Midbrain (tissue), 1 donor: ENCODE measurements around the gene PRODH2.

Experiments used
- DNase-seq: peaks from one replicate; lab custom pipeline; 2025; lab: John Stamatoyannopoulos, UW

PRODH2 gene

DNA sequence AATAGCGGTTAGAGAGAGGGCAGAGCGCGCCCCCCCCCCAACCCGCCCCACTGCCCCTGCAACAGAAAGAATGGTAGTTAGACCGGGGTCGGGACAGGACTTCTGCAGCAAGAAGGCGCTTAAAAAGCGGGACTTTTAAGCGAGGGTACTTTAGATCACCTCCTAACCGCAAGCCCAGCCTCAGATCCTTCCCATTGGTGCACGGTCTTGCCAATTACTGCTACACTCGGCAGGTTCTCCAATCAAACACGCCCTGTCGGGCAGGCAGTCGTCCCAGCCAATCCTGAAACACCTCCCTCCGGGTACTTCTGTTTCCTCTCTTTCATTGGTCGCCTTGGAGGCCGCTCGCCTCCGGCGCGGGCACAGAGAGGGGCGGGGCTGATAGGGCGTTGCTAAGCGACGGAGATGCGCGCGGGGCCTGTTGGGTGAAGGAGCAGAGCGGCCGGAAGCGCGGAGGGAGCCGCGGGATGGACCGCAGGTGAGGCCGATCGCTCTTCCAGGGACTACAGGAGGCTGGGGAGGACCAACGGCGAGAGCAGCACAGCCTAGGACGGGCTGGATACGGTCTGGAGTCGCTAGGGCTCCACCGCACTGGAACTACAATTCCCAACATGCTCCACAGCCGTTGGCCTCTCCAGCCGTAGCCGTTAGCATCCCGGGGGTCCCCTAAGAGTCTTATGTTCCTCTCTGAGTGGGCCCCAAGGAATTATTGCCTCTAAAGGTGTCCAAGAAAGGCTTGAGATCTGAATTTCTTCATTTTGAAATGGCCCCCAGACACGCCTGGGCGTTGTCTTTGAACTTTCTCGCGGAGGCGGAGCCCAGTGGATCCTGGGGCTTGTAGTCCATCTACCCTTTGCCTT lies 54.7 kb downstream of the PRODH2 start, which contains the start of gene PROSER3:
Gene PROSER3, plus strand, starts transcription at position 428 of the 860 bp plus-strand sequence. Its CDS starts 40 bp downstream, at position 468.
- DNase-seq, result peak; percentile 99

DNA sequence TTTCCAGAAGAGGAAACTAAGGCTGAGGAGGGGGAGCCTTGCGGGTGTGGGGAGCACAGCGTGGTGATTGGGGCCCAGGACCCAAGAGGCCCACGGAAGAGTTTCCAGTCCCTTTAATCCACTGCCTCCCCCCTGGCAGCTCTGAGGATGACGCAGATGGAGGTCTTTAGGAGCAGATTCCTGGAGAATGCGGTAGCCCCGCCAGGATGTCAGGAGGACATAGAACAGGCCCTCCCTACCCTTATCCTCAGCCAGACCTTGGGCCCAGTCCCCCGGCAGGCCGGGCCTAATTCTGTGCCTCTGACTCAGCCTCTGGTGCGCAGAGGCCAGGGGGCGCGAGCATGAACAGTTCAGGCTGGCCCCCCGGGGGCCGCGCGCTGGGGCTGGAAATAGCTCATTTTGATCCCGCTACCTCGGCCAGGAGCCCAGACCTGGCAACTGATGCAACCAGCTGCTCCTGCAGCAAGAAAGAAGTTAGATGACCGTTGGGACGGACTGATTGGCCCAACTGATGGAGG lies 55.4 kb downstream of the PRODH2 start:
- DNase-seq, result peak; percentile 42

DNA sequence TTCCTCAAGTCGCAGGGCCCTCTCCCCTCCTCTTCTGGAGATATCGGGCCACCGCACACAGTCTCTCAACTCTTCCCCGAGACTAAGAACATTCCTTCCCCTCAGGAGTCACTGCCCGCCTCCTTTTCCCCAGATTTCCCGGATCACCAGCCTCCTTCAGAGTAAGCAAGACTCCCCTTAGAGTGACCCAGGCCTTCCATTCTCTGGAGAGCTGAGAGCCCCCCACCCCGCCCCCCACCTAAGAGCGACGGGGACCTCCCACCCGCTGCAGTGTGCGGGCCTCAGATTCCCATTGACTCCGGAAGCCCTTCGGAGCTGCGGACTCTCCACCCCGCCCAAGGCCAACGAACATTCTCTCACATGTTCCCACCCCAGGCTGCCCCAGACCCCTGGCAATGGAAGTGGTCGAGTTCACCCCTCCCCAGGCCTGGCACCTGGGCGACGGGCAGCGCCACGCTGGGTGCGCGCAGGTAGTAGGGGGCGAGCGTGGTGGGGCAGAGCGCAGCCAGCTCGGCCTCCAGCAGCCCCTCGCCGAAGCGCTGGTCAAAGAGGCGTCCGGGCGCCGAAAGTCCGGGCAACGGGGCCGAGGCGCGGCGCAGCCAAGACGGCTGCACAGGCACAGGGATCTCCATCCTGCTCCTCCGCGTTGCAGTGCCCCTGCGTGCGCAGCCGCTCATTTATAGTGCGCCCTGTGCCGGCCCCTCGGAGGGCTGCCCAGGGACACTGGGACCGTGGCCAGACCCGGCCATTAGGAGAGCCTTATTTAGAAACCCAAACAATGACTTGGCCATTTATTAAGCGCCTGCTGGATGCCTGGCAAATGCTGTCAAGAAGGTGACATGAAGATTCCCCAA lies 56.0 kb downstream of the PRODH2 start, which contains the start of gene HSPB6:
Gene HSPB6, minus strand, starts transcription at position 653 of the 854 bp plus-strand sequence. Its CDS starts 21 bp downstream, at position 632.
- peak; percentile 42 for DNase-seq

DNA sequence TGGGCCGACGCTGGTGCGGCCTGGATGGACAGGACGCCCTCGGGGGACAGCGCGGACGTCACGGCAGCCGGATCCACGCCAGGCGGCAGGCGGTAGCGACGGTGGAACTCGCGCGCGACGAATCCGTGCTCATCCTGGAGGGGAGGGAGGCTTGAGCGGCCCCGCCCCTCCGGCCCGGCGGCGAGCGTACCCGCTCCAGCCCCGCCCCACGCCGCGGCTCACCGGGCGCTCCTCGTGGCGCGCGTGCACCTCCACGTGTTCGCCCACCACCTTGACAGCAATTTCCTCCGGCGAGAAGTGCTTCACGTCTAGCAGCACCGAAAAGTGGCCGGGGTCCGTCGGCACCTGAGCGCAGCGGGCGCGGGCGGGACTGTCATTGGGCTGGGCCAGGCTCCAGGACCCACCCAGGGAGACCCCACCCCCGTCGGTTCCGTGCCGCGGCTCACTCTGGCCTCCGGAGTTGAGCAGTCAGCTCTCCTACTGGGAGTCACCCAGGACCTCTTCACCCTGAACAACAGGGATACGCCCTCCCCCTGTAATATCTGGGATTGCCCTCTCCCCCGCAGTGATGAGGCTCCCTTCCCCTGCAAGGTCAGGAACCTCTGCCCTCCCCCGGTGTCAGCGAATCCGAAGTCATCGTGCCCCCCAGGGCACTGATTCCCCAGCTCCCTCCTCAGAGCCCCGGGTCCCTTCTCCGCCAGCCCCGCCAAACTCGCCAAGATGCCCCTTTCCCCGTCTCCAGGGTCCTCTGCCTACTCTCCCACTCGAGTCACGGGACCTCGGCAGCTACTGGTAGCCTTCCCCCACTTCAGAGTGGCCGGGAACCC lies 56.9 kb downstream of the PRODH2 start:
- no peak for DNase-seq

DNA sequence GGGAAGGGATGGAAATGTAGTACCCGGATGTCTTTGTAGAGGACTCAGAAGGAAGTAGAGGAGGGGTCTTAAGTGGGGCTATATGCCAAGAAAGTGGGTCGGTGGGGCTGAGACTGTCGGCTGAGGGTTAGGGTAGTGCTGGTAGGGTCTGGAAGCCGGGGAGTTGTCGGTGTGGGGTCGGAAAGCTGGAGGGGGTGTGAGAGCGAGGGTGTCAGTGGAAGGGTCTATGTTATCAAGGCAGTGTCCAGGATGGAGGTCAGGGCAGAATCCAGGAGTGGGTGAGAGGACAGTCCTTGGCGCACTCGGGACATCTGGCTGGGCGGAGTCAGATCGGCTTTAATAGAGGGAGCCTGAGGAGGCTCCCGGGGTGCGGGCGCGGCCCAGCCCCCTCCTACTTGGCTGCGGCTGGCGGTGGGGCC lies 57.5 kb downstream of the PRODH2 start:
- no peak for DNase-seq

DNA sequence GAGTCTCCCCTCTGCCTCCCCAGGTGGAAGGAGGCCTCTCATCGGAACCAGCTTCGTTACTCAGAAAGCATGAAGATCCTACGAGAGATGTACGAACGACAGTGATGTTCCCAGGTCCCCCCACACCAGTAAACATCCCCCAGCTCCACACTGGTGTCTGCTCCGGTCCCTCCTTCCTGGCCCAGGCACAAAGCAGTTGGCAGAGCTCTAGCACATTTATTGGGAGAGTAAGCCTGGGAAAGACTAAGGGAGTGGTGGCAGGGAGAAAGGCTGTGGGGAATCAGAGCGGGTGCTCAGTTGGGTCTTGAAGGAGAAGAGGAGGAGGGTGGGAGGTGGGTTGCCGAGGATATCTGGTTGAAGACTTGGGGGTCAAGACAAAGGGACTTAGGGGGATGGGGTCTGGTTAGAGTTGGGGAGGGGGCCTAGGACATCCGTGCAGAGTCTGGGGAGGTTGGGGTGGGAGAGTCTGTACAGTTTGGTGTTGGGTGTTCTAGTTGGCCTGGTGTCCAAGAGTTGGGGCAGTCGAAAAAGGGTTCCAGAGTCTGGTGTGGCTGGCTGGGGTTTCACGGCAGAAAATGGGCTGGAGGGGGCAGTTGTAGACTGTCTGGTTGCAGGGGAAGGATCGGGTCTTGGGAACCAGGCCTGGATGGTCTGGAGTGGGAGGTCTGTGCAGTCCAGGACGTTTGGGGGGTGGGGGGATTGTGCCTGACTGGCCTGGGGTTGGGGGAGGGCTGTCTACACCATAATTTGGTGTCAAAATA lies 58.1 kb downstream of the PRODH2 start:
- DNase-seq, result no peak

DNA sequence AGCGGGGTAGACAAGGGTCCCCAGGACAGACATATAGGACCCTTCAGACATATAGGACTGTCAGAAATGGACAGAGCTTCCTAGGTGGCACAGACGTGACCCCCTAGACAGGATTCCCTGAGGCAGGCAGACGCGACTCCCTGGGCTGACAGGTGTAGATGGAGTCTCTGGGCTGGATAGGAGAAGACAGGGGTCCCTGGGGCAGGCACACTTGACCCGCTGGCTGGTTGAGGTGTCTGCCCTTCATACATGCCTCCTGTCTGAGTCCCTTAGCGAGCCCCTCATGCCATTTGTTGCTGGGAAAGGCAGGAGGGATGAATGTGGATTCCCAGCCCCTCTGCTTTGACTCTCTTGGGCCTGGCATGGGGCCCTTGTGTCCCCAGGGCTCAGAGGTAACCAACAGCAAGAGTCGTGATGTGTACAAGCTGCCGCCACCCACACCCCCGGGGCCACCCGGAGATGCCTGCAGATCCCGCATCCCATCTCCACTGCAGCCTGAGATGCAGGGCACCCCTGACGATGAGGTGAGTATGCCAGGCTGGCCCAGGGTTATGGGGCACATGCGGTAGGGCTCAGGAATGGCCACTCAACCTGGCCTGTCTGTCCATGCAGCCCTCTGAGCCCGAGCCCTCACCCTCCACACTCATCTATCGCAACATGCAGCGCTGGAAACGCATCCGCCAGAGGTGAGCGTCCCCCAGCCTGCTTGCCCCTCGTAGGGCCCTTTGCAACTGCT lies 58.8 kb downstream of the PRODH2 start:
- no peak for DNase-seq

DNA sequence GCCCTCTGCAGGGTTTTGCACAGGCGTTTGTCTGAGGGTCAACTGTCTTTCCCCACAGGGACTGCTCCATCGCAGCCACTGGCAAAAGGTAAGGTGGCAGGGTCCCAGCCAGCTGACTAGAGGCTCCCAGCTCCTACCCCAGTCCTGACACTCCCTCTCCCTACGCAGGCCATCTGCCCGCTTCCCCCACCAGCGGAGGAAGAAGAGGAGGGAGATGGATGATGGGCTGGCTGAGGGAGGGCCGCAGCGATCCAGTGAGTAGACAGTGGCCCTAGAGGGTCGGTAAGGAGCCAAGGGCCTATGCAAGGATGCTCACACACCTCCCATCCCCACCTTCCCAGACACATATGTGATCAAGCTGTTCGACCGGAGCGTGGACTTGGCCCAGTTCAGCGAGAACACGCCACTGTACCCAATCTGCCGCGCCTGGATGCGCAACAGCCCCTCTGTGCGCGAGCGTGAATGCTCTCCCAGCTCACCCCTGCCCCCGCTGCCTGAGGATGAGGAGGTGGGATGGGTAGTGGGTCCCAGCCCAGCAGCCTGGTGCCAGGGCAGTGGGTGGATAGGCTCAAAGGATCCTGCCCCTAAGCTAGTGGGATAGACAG lies 59.8 kb downstream of the PRODH2 start:
- no peak for DNase-seq

DNA sequence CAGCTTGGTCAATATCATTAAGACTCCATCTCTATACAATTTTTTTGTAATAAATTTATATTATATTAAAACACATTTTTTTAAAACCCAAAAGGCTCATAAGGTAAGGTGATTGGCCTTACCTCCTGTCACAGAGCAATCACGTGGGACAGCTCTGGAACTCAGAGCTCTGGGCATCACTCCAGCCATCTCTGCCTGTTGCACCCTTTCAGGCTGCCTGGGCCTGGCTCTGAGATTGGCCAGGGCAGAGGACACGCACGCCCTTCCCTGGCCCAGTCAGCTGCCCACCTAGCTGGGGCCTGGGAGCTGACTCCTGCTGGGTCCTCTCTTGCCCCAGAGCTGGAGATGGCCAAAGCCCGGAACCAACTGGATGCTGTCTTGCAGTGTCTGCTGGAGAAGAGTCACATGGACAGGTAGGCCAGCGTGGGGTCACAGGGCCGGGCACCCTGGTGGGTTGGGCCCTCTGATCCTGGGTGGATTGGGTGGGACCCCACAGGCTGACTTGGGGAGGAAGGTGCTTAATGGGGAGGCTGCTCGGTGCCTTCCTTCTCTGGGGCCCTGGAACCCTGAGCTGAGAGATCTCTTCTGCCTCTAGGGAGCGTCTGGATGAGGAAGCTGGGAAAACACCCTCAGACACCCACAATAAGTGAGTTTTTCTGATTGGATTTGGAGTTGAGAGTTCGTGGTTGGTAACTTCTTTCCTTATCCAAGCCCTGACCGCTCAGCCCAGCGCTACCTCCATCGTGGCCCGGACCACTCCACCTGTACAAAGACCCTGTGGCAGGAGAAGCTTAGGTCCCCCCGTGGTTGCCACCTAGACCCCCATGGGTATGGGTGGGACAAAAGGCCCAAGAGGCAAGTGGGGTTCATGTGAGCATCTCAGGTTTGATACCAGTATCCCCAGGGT lies 60.6 kb downstream of the PRODH2 start:
- no peak for DNase-seq

DNA sequence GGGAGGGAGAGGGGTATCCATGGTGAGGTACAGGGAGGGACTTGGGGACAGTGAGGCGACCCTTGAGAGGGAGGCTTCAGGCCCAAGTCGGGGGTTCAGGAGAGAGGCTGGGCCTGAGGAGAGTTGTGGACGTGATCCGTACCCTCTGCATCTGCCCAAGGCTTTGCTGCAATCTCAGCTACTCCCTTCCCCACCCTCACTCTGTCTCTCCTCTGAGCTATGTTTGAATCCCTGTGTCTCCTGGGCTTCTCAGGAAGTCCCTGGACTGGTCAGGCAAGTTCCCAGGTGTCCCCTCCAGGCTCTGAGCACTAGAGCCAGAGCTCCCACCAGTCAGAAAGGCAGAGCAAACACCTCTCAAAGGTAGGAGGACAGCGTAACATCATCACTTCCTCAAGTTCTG lies 62.5 kb downstream of the PRODH2 start:
- DNase-seq, result no peak
